A549 (cell line): ENCODE measurements around the gene CBX4. TPM values are rescaled to one million over a fixed set of nuclear protein-coding genes. Genes with fewer than 3 reads are reported as not detected.

ENCODE experiments used
- ATAC-seq, 2 experiments: fragments of 200-7000 bp in 1 of 2; fragments of >200 bp in 1 of 2; cut with Nextera tagmentation in 1 of 2; cut with Tn5 transposase in 1 of 2; 3 replicates each; pipeline versions ENCODE4 v1.8.0 to v1.9.1; 2018 to 2020; ENCODE audit warnings: mild to moderate bottlenecking in 1 of 2, moderate library complexity in 1 of 2
- CTCF ChIA-PET: fragments of 300-600 bp; sonication (Branson Sonifier 250); formaldehyde crosslinking; extraction: SDS; loops from one replicate; lab custom pipeline; 2021; ENCODE audit warnings: antibody characterized with exemption, inconsistent platforms; lab: Yijun Ruan, JAX
- POLR2A ChIA-PET: fragments of 350-600 bp; formaldehyde crosslinking; extraction: SDS; loops from one replicate; lab custom pipeline; 2021; ENCODE audit warnings: antibody characterized with exemption, inconsistent platforms; lab: Yijun Ruan, JAX
- DNase-seq, 2 experiments: peaks; one replicate each; pipeline versions ENCODE4 v3.0.0 to v3.0.0-alpha.2; 2011 to 2016; ENCODE audit warnings: low read depth in 1 of 2, low spot score in 1 of 2
- FAIRE-seq: peaks from 2 replicates; lab custom pipeline; 2011; peaks lifted over from hg19 to GRCh38; lab: Jason Lieb, UNC
- H3K27ac ChIP-seq, 2 experiments: fragments of >200 bp; sonication (Bioruptor Twin); formaldehyde crosslinking; 3 replicates each; pipeline ENCODE4 v1.5.1; 2016 to 2017
- H3K4me1 ChIP-seq: fragments of >200 bp; sonication (Bioruptor Twin); formaldehyde crosslinking; 3 replicates; pipeline ENCODE4 v1.6.1; 2016
- H3K4me2 ChIP-seq: fragments of >200 bp; sonication (Bioruptor Twin); formaldehyde crosslinking; 3 replicates; pipeline ENCODE4 v1.6.1; 2016
- H3K4me3 ChIP-seq: fragments of >200 bp; sonication (Bioruptor Twin); formaldehyde crosslinking; 3 replicates; pipeline ENCODE4 v1.5.1; 2016
- H3K9me3 ChIP-seq: fragments of >200 bp; sonication (Bioruptor Twin); formaldehyde crosslinking; 3 replicates; pipeline ENCODE4 v1.6.1; 2016
- ATOH8 ChIP-seq: fragments of 250-450 bp; sonication (Bioruptor Pico); IDR thresholded peaks from 2 replicates; pipeline ENCODE4 v1.5.0; 2020; ENCODE audit warnings: low read depth, mild to moderate bottlenecking, moderate library complexity
- BHLHE40 ChIP-seq: IDR thresholded peaks from 2 replicates; pipeline ENCODE4 v1.6.1; 2012; ENCODE audit warnings: low read depth, low read length, inconsistent platforms
- CBX2 ChIP-seq: fragments of 200-600 bp; sonication (generic); IDR thresholded peaks from 2 replicates; pipeline ENCODE4 v1.6.1; 2016; ENCODE audit warnings: low read depth, mild to moderate bottlenecking, borderline replicate concordance
- CBX8 ChIP-seq: fragments of 200-600 bp; sonication (generic); IDR thresholded peaks from 2 replicates; pipeline ENCODE4 v1.6.1; 2016
- CEBPB ChIP-seq, 2 experiments: fragments of >200 bp in 1 of 2; sonication (Bioruptor Twin) in 1 of 2; formaldehyde crosslinking in 1 of 2; IDR thresholded peaks; 2 replicates each; pipeline ENCODE4 v1.6.1; 2012 to 2016
- CHD4 ChIP-seq: fragments of 200-600 bp; sonication (generic); IDR thresholded peaks from 2 replicates; pipeline ENCODE4 v1.6.1; 2016; ENCODE audit warnings: antibody characterized with exemption, mild to moderate bottlenecking, borderline replicate concordance
- EHF ChIP-seq: fragments of 250-450 bp; sonication (Bioruptor Pico); IDR thresholded peaks from 2 replicates; pipeline ENCODE4 v1.5.0; 2020; ENCODE audit warnings: mild to moderate bottlenecking
- EP300 ChIP-seq, 2 experiments: fragments of >200 bp; sonication (Bioruptor Twin); formaldehyde crosslinking; IDR thresholded peaks; 2 replicates in 1 of 2; 3 replicates in 1 of 2; pipeline ENCODE4 v1.6.1; 2016 to 2017
- GATA3 ChIP-seq: IDR thresholded peaks from 2 replicates; pipeline ENCODE4 v1.6.1; 2012; ENCODE audit warnings: borderline replicate concordance
- HDAC2 ChIP-seq: fragments of 200-600 bp; sonication (generic); IDR thresholded peaks from 2 replicates; pipeline ENCODE4 v1.6.1; 2016
- HES2 ChIP-seq: fragments of >200 bp; sonication (Bioruptor Twin); formaldehyde crosslinking; IDR thresholded peaks from 2 replicates; pipeline ENCODE4 v1.6.1; 2016
- HOXB13 ChIP-seq: fragments of 250-450 bp; sonication (Bioruptor Pico); IDR thresholded peaks from 2 replicates; pipeline ENCODE4 v1.5.0; 2020; ENCODE audit warnings: low read depth, mild to moderate bottlenecking, moderate library complexity
- HOXB5 ChIP-seq: fragments of 250-450 bp; sonication (Bioruptor Pico); IDR thresholded peaks from 2 replicates; pipeline ENCODE4 v1.5.0; 2020; ENCODE audit warnings: mild to moderate bottlenecking, moderate library complexity
- JUN ChIP-seq, 2 experiments: fragments of >200 bp; sonication (Bioruptor Twin); formaldehyde crosslinking; IDR thresholded peaks; 2 replicates in 1 of 2; 3 replicates in 1 of 2; pipeline ENCODE4 v1.6.1; 2016 to 2017
- KDM1A ChIP-seq: fragments of 200-600 bp; sonication (generic); IDR thresholded peaks from 2 replicates; pipeline ENCODE4 v1.6.1; 2016; ENCODE audit warnings: low read depth, mild to moderate bottlenecking
- KDM5A ChIP-seq: fragments of 200-600 bp; sonication (generic); IDR thresholded peaks from 2 replicates; pipeline ENCODE4 v1.6.1; 2016; ENCODE audit warnings: antibody characterized with exemption, mild to moderate bottlenecking
- MAX ChIP-seq: IDR thresholded peaks from 2 replicates; pipeline ENCODE4 v1.6.1; 2012
- MAZ ChIP-seq: fragments of 150-350 bp; IDR thresholded peaks from 2 replicates; pipeline ENCODE4 v1.6.1; 2014; ENCODE audit warnings: antibody characterized with exemption, low read depth, low read length, borderline replicate concordance
- MYC ChIP-seq: IDR thresholded peaks from 2 replicates; pipeline ENCODE4 v1.6.1; 2012; ENCODE audit warnings: mild to moderate bottlenecking, inconsistent platforms, low read length, improper control_type of control experiment, borderline replicate concordance
- NR3C1 ChIP-seq: fragments of >200 bp; sonication (Bioruptor Twin); formaldehyde crosslinking; IDR thresholded peaks from 3 replicates; pipeline ENCODE4 v1.6.1; 2017
- PBX3 ChIP-seq: IDR thresholded peaks from 2 replicates; pipeline ENCODE4 v1.6.1; 2012
- POLR2A ChIP-seq: IDR thresholded peaks from 2 replicates; pipeline ENCODE4 v1.6.1; 2012; ENCODE audit warnings: mild to moderate bottlenecking, low read length
- POLR2AphosphoS2 ChIP-seq: conservative IDR thresholded peaks from 2 replicates; pipeline ENCODE4 v1.6.1; 2012; ENCODE audit warnings: low read length, improper control_type of control experiment, inconsistent platforms
- RAD21 ChIP-seq, 2 experiments: fragments of >200 bp in 1 of 2; sonication (Bioruptor Twin) in 1 of 2; formaldehyde crosslinking in 1 of 2; IDR thresholded peaks in 1 of 2; conservative IDR thresholded peaks in 1 of 2; 2 replicates in 1 of 2; 3 replicates in 1 of 2; pipeline ENCODE4 v1.6.1; 2012 to 2018; ENCODE audit warnings: inconsistent platforms in 1 of 2
- RARB ChIP-seq: fragments of 250-450 bp; sonication (Bioruptor Pico); IDR thresholded peaks from 2 replicates; pipeline ENCODE4 v1.8.0; 2021; ENCODE audit warnings: mild to moderate bottlenecking, moderate library complexity
- RCOR1 ChIP-seq: fragments of 150-350 bp; IDR thresholded peaks from 2 replicates; pipeline ENCODE4 v1.6.1; 2014; ENCODE audit warnings: antibody characterized with exemption, low read length, low read depth
- RNF2 ChIP-seq: fragments of 200-600 bp; sonication (generic); IDR thresholded peaks from 2 replicates; pipeline ENCODE4 v1.6.1; 2016; ENCODE audit warnings: low read depth, mild to moderate bottlenecking, antibody characterized with exemption, moderate library complexity, borderline replicate concordance
- SREBF2 ChIP-seq: fragments of 450-650 bp; IDR thresholded peaks from 2 replicates; pipeline ENCODE4 v1.6.1; 2014; ENCODE audit warnings: mild to moderate bottlenecking, moderate library complexity
- ZC3H11A ChIP-seq: fragments of 450-650 bp; IDR thresholded peaks from 2 replicates; pipeline ENCODE4 v1.6.1; 2014; ENCODE audit warnings: antibody characterized with exemption, mild to moderate bottlenecking
- ZSCAN20 ChIP-seq: fragments of 250-450 bp; sonication (Bioruptor Pico); IDR thresholded peaks from 2 replicates; pipeline ENCODE4 v1.8.0; 2022; ENCODE audit warnings: mild to moderate bottlenecking, moderate library complexity
- WGBS: methylation state at CpG from one replicate; pipeline ENCODE4 v1.1.6; 2017; ENCODE audit errors: missing lambda C conversion rate; 5-methylcytosine and 5-hydroxymethylcytosine counted together
- polyA minus RNA-seq: library from RNA; depleted of rRNA, polyadenylated mRNA; stranded (reverse); fragments of >200 nt; gene quantifications from 2 replicates; pipeline ENCODE4 v1.2.3, GENCODE V29; 2011; rRNA and poly(A)+ RNA removed
- polyA plus RNA-seq, 4 experiments: library from polyadenylated mRNA; depleted of rRNA in 3 of 4; stranded (reverse); fragments of >200 nt; fragmentation: RNase III in 1 of 4; extraction: RNeasy Plus Mini Kit Qiagen cat#74134 plus additional on column Dnase treatment in 1 of 4; gene quantifications; 2 replicates in 3 of 4; 3 replicates in 1 of 4; pipeline ENCODE4 v1.2.3, GENCODE V29; 2011 to 2017
- TF ChIP-seq, protein P1 (sequence below): IDR thresholded peaks from 2 replicates; pipeline ENCODE4 v1.6.1; 2012; ENCODE audit warnings: low read depth, borderline replicate concordance
- TF ChIP-seq, protein P2 (sequence below): fragments of 250-450 bp; sonication (Bioruptor Pico); IDR thresholded peaks from 2 replicates; pipeline ENCODE4 v1.5.0; 2021; ENCODE audit warnings: mild to moderate bottlenecking, moderate library complexity, borderline replicate concordance
- TF ChIP-seq, protein P3 (sequence below): fragments of >200 bp; sonication (Bioruptor Twin); formaldehyde crosslinking; IDR thresholded peaks from 3 replicates; pipeline ENCODE4 v1.6.1; 2016

The CBX4 gene
- polyA plus RNA-seq (2011; rRNA removed) (21.9 and 34.1 TPM in 2 replicates), polyA plus RNA-seq (2017; fragmentation: RNase III; extraction: RNeasy Plus Mini Kit Qiagen cat#74134 plus additional on column Dnase treatment) (25.9 to 31.9 TPM (median 31.0 TPM) in 3 replicates), polyA minus RNA-seq (20.6 and 27.0 TPM in 2 replicates)
- 31.9 and 46.3 TPM in 2 replicates for polyA plus RNA-seq (2012; cell fraction: cytosol; rRNA removed)
- 48.9 and 61.8 TPM in 2 replicates for polyA plus RNA-seq (2012; cell fraction: nucleus; rRNA removed)

GRCh38 chr17:79839356-79840268, at the start of gene CBX4:
CBX4 (minus strand) TSS chr17:79839440; CDS start chr17:79839251, 189 bp downstream.
- H3K4me1 ChIP-seq, result peaks cover 52% of the 10 kb centered on the region
- CTCF ChIA-PET, result interaction anchor here (0.6 to 15.4 kb wide), 57 partner anchors 10 to 952 kb away, joined by 3 to 238 read pairs (median 6); partner anchors contain the start of gene CBX8
- no peaks in the 10 kb centered on the region for H3K9me3 ChIP-seq
- H3K4me3 ChIP-seq, result peak within 1 kb of the TSS; percentile 82
- H3K27ac ChIP-seq, result peak within 1 kb of the TSS; percentile 95 to 98
- FAIRE-seq (no peak), ATAC-seq (peak; percentile 61 to 73), DNase-seq (peak; percentile 87 to 97)
- WGBS, result 23% methylated on average over 28 of the region's 103 CpGs
- POLR2A ChIA-PET, result interaction anchor here (0.5 to 3.6 kb wide), 39 partner anchors 7 to 447 kb away, joined by 3 to 84 read pairs (median 6); partner anchors contain the start of gene CBX8
- H3K4me2 ChIP-seq, result peak within 1 kb of the TSS; percentile 100
- TF ChIP-seq BHLHE40, result no peak
- TF ChIP-seq KDM1A, result peak; percentile 71; the same call in 1 of the 2 replicates
- TF ChIP-seq SREBF2, result peak; percentile 36
- TF ChIP-seq NR3C1, result no peak
- TF ChIP-seq POLR2A, result peak; percentile 77
- peak; percentile 88 for TF ChIP-seq ATOH8 (CRISPR knock-in tag)
- TF ChIP-seq HOXB5 (CRISPR knock-in tag), result peak; percentile 92
- TF ChIP-seq, protein P1, sequence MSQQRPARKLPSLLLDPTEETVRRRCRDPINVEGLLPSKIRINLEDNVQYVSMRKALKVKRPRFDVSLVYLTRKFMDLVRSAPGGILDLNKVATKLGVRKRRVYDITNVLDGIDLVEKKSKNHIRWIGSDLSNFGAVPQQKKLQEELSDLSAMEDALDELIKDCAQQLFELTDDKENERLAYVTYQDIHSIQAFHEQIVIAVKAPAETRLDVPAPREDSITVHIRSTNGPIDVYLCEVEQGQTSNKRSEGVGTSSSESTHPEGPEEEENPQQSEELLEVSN, result peak; percentile 94
- TF ChIP-seq EP300 (IDR thresholded peaks at IDR 0.05), result peak in 1 of 2 experiments; percentile 55; a peak in 1 of 5 replicates
- TF ChIP-seq PBX3, result no peak
- peak; percentile 38; the same call in 1 of the 2 replicates for TF ChIP-seq KDM5A
- TF ChIP-seq CHD4, result peak; percentile 60; the same call in 1 of the 2 replicates
- 0 out of 2 replicates have a peak, but pooled peaks have one; percentile 35 for TF ChIP-seq MYC
- TF ChIP-seq ZC3H11A, result no peak
- 0 out of 2 replicates have a peak, but pooled peaks have one; percentile 41 for TF ChIP-seq GATA3
- TF ChIP-seq MAZ, result no peak
- no peak for TF ChIP-seq CBX2
- no peak for TF ChIP-seq CBX8
- TF ChIP-seq, protein P2, sequence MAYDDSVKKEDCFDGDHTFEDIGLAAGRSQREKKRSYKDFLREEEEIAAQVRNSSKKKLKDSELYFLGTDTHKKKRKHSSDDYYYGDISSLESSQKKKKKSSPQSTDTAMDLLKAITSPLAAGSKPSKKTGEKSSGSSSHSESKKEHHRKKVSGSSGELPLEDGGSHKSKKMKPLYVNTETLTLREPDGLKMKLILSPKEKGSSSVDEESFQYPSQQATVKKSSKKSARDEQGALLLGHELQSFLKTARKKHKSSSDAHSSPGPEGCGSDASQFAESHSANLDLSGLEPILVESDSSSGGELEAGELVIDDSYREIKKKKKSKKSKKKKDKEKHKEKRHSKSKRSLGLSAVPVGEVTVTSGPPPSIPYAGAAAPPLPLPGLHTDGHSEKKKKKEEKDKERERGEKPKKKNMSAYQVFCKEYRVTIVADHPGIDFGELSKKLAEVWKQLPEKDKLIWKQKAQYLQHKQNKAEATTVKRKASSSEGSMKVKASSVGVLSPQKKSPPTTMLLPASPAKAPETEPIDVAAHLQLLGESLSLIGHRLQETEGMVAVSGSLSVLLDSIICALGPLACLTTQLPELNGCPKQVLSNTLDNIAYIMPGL, result peak; percentile 84; the same call in 1 of the 2 replicates
- no peak for TF ChIP-seq POLR2AphosphoS2
- TF ChIP-seq EHF, result peak; percentile 70; the same call in 1 of the 2 replicates
- no peak for TF ChIP-seq HOXB13
- TF ChIP-seq RCOR1, result 0 out of 2 replicates have a peak, but pooled peaks have one; percentile 58
- peak; percentile 55 to 90 for TF ChIP-seq RAD21 (conservative IDR thresholded peaks at IDR 0.05 in 1 of 2, IDR thresholded peaks at IDR 0.05 in 1 of 2)
- 0 out of 2 replicates have a peak, but pooled peaks have one; percentile 38 for TF ChIP-seq HDAC2
- peak; percentile 87 to 93 for TF ChIP-seq JUN (IDR thresholded peaks at IDR 0.05)
- TF ChIP-seq ZSCAN20 (CRISPR knock-in tag), result no peak
- TF ChIP-seq MAX, result peak; percentile 86
- TF ChIP-seq CEBPB (IDR thresholded peaks at IDR 0.05), result peak; percentile 96 to 97
- no peak for TF ChIP-seq RNF2
- TF ChIP-seq, protein P3, sequence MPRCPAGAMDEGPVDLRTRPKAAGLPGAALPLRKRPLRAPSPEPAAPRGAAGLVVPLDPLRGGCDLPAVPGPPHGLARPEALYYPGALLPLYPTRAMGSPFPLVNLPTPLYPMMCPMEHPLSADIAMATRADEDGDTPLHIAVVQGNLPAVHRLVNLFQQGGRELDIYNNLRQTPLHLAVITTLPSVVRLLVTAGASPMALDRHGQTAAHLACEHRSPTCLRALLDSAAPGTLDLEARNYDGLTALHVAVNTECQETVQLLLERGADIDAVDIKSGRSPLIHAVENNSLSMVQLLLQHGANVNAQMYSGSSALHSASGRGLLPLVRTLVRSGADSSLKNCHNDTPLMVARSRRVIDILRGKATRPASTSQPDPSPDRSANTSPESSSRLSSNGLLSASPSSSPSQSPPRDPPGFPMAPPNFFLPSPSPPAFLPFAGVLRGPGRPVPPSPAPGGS, result peak; percentile 99
- TF ChIP-seq HES2, result 0 out of 2 replicates have a peak, but pooled peaks have one; percentile 22
- no peak for TF ChIP-seq RARB
